Spleen (tissue), 11 donors: ENCODE results near the gene SLC30A3. TPM values are rescaled to one million over a fixed set of nuclear protein-coding genes. Genes with fewer than 3 reads are reported as not detected.

Experiments
- DNase-seq: peaks from one replicate; pipeline ENCODE4 v3.0.0-alpha.2; 2020
- H3K27ac ChIP-seq, 8 donors: fragments of 200-600 bp; sonication (generic) in 7 of 8; 1 replicate in 4 of 8; 2 replicates in 4 of 8; pipeline versions ENCODE4 v1.5.0 to v1.8.0; 2016 to 2021; ENCODE audit warnings: inconsistent platforms in 4 of 8, mild to moderate bottlenecking in 4 of 8, moderate library complexity in 1 of 8
- H3K27me3 ChIP-seq, 7 donors: fragments of 200-600 bp; sonication (generic) in 6 of 7; replicated peaks in 1 of 7; 1 replicate in 4 of 7; 2 replicates in 3 of 7; pipeline versions ENCODE4 v1.5.0 to v1.8.0; 2016 to 2021; ENCODE audit warnings: inconsistent platforms in 3 of 7, mild to moderate bottlenecking in 1 of 7
- H3K36me3 ChIP-seq, 6 donors: fragments of 200-600 bp; sonication (generic) in 5 of 6; 1 replicate in 4 of 6; 2 replicates in 2 of 6; pipeline versions ENCODE4 v1.5.0 to v1.8.0; 2016 to 2021; ENCODE audit warnings: inconsistent platforms in 2 of 6
- H3K4me1 ChIP-seq, 6 donors: fragments of 200-600 bp; sonication (generic) in 5 of 6; 1 replicate in 3 of 6; 2 replicates in 3 of 6; pipeline versions ENCODE4 v1.5.0 to v1.8.0; 2016 to 2021; ENCODE audit warnings: inconsistent platforms in 3 of 6
- H3K4me3 ChIP-seq, 8 donors: fragments of 200-600 bp; sonication (generic) in 7 of 8; 1 replicate in 4 of 8; 2 replicates in 4 of 8; pipeline versions ENCODE4 v1.5.0 to v1.8.0; 2016 to 2021; ENCODE audit warnings: inconsistent platforms in 4 of 8, mild to moderate bottlenecking in 4 of 8, moderate library complexity in 2 of 8
- H3K9me3 ChIP-seq, 8 donors: fragments of 200-600 bp; sonication (generic) in 7 of 8; 1 replicate in 4 of 8; 2 replicates in 4 of 8; pipeline versions ENCODE4 v1.5.0 to v1.8.0; 2016 to 2021; ENCODE audit warnings: inconsistent platforms in 4 of 8
- CTCF ChIP-seq, 11 experiments: fragments of 200-600 bp in 7 of 11; fragments of 450-650 bp in 4 of 11; sonication (generic) in 4 of 11; IDR thresholded peaks in 8 of 11; conservative IDR thresholded peaks in 3 of 11; 1 replicate in 7 of 11; 2 replicates in 4 of 11; pipeline versions ENCODE4 v1.4.0 to v1.8.0; 2016 to 2021; ENCODE audit warnings: antibody characterized with exemption in 11 of 11, inconsistent platforms in 4 of 11, mild to moderate bottlenecking in 1 of 11
- POLR2A ChIP-seq, 3 donors: fragments of 450-650 bp; IDR thresholded peaks; one replicate each; pipeline ENCODE4 v1.5.1; 2017; ENCODE audit warnings: antibody characterized with exemption in 3 of 3, mild to moderate bottlenecking in 1 of 3
- POLR2AphosphoS5 ChIP-seq, 3 donors: sonication (generic); formaldehyde crosslinking; IDR thresholded peaks; one replicate each; pipeline ENCODE4 v1.5.1; 2017; ENCODE audit warnings: antibody characterized with exemption in 3 of 3
- WGBS, 5 donors: extraction: QIAGEN DNeasy Blood & Tissue Kit in 3 of 5; methylation state at CpG; one replicate each; pipeline versions ENCODE4 v1.1.5 to v1.1.7; 2013 to 2018; 5-methylcytosine and 5-hydroxymethylcytosine counted together
- intact Hi-C: fragments of 100-400 bp; cut with DNase I; formaldehyde crosslinking; loops from one replicate; pipeline ENCODE4 v1.15.0; 2023; ENCODE audit warnings: low total_unique reads
- polyA plus RNA-seq, 3 donors: library from polyadenylated mRNA; stranded (reverse); fragments of 200-250 nt; gene quantifications; one replicate each; pipeline ENCODE4 v1.2.1, GENCODE V29; 2013
- total RNA-seq, 7 donors: library from RNA; depleted of rRNA in 3 of 7; stranded (reverse); fragments of >200 nt in 3 of 7; fragmentation: NEBNext Ultra II Directional in 4 of 7; extraction: Animal tissue kit (Norgen Biotek cat#: 25700) in 4 of 7; gene quantifications; one replicate each; pipeline versions ENCODE4 v1.1.0 to v1.2.1, GENCODE V29; 2016 to 2021
- donor health status: healthy with polysubstance abuse.
- donor health status: DM: no; HTN: no; CAD: no; lungs with moderate emphysema.
- donor health status: DM: no; HTN: no; CAD: no.
- donor health status: Bipolar disorder and iron deficiency.
- donor health status: healthy.
- donor health status: DM: no; HTN: no; CAD: no.
- donor health status: DM: yes; HTN: yes; CAD: no.

The SLC30A3 gene
- total and polyA plus RNA-seq, 10 donors, result 0.05 to 0.34 (median 0.16) TPM; not detected in 5

GRCh38 chr2:27243391-27244130, 19.3 kb downstream of the SLC30A3 start:
- Histone ChIP-seq H3K4me1 (no peaks in the 10 kb centered on the region), H3K27ac (no peak overlapping the region), H3K9me3 (no peaks in the 10 kb centered on the region), H3K36me3 (peaks cover 6 to 66% (median 59%) of the 10 kb centered on the region in 6 donors), H3K4me3 (no peak overlapping the region), H3K27me3 (no peaks in the 10 kb centered on the region)
- DNase-seq, result no peak
- intact Hi-C loops, result no loop called here
- 90 to 96% (median 91%) methylated on average over 18 to 19 of the region's 19 CpGs for WGBS, 5 donors
- TF ChIP-seq CTCF (IDR thresholded peaks at IDR 0.05 in 8 of 11, conservative IDR thresholded peaks at IDR 0.05 in 3 of 11) (no peak), POLR2AphosphoS5 (IDR thresholded peaks at IDR 0.05) (no peak), POLR2A (IDR thresholded peaks at IDR 0.05) (no peak)

- 89 to 98% (median 96%) methylated on average over 10 to 16 of the region's 16 CpGs for WGBS, 5 donors
- Histone ChIP-seq H3K36me3 (peaks cover 6 to 75% (median 69%) of the 10 kb centered on the region in 6 donors), H3K27me3 (no peaks in the 10 kb centered on the region), H3K9me3 (no peaks in the 10 kb centered on the region), H3K4me3 (no peak overlapping the region), H3K4me1 (no peaks in the 10 kb centered on the region), H3K27ac (no peak overlapping the region)
- intact Hi-C loops, result no loop called here
- DNase-seq, result no peak
- TF ChIP-seq POLR2AphosphoS5 (IDR thresholded peaks at IDR 0.05), result peak in 1 of 3 donors; percentile 45
- TF ChIP-seq POLR2A (IDR thresholded peaks at IDR 0.05), result no peak
Observed at GRCh38 chr2:27242614-27242951, 20.3 kb downstream of the SLC30A3 start.

- Histone ChIP-seq H3K27me3 (no peaks in the 10 kb centered on the region), H3K9me3 (no peaks in the 10 kb centered on the region), H3K27ac (no peak overlapping the region), H3K4me3 (no peak overlapping the region), H3K36me3 (peaks cover 10 to 81% (median 75%) of the 10 kb centered on the region in 6 donors), H3K4me1 (no peaks in the 10 kb centered on the region)
- intact Hi-C loops, result no loop called here
- no peak for DNase-seq
- 72 to 80% (median 79%) methylated on average over 18 to 24 of the region's 24 CpGs for WGBS, 5 donors
- TF ChIP-seq POLR2A (IDR thresholded peaks at IDR 0.05), result no peak
- no peak for TF ChIP-seq CTCF (IDR thresholded peaks at IDR 0.05 in 8 of 11, conservative IDR thresholded peaks at IDR 0.05 in 3 of 11)
- TF ChIP-seq POLR2AphosphoS5 (IDR thresholded peaks at IDR 0.05), result no peak
Observed at GRCh38 chr2:27241761-27242613, 20.9 kb downstream of the SLC30A3 start.

- WGBS, 5 donors, result 91 to 97% (median 93%) methylated on average over 9 of the region's 9 CpGs
- H3K36me3 ChIP-seq, result peaks cover 11 to 97% (median 91%) of the 10 kb centered on the region in 6 donors
- H3K4me1 ChIP-seq, result no peaks in the 10 kb centered on the region
- H3K4me3 ChIP-seq, result no peak overlapping the region
- no peak overlapping the region for H3K27ac ChIP-seq
- TF ChIP-seq CTCF (IDR thresholded peaks at IDR 0.05 in 8 of 11, conservative IDR thresholded peaks at IDR 0.05 in 3 of 11) (no peak), POLR2A (IDR thresholded peaks at IDR 0.05) (no peak), POLR2AphosphoS5 (IDR thresholded peaks at IDR 0.05) (no peak)
- H3K27me3 ChIP-seq, result no peaks in the 10 kb centered on the region
- DNase-seq, result no peak
- no peaks in the 10 kb centered on the region for H3K9me3 ChIP-seq
- intact Hi-C loops, result no loop called here
Observed at GRCh38 chr2:27240406-27240805, 22.4 kb downstream of the SLC30A3 start.
